Right atrium auricular region (tissue), 2 donors: ENCODE results near the gene LYST. TPM values are rescaled to one million over a fixed set of nuclear protein-coding genes. Genes with fewer than 3 reads are reported as not detected.

Source experiments
- DNase-seq: peaks from one replicate; pipeline ENCODE4 v3.0.0-alpha.2; 2019; ENCODE audit warnings: low spot score
- H3K27ac ChIP-seq, 2 donors: fragments of 200-600 bp; sonication (generic); 1 replicate in 1 of 2; 2 replicates in 1 of 2; pipeline ENCODE4 v1.5.1; 2016 to 2019
- H3K27me3 ChIP-seq, 2 donors: fragments of 200-600 bp; sonication (generic); one replicate each; pipeline versions ENCODE4 v1.5.1 to v1.6.0; 2017 to 2019
- H3K36me3 ChIP-seq: fragments of 200-600 bp; sonication (generic); one replicate; pipeline ENCODE4 v1.5.1; 2016
- H3K4me1 ChIP-seq, 2 donors: fragments of 200-600 bp; sonication (generic); one replicate each; pipeline versions ENCODE4 v1.5.1 to v1.6.0; 2017 to 2019
- H3K4me3 ChIP-seq, 2 donors: fragments of 200-600 bp; sonication (generic); 1 replicate in 1 of 2; 2 replicates in 1 of 2; pipeline ENCODE4 v1.5.1; 2017 to 2019; ENCODE audit warnings: mild to moderate bottlenecking in 1 of 2, moderate library complexity in 1 of 2
- H3K9me3 ChIP-seq, 2 donors: fragments of 200-600 bp; sonication (generic); one replicate each; pipeline ENCODE4 v1.5.1; 2019
- CTCF ChIP-seq, 2 donors: fragments of 200-600 bp; sonication (generic); IDR thresholded peaks; one replicate each; pipeline ENCODE4 v1.5.1; 2019; ENCODE audit warnings: antibody characterized with exemption in 2 of 2
- total RNA-seq, 2 donors: library from RNA; depleted of rRNA; stranded (reverse); fragments of >200 nt; gene quantifications; one replicate each; pipeline ENCODE4 v1.1.0, GENCODE V29; 2016

The LYST gene
- total RNA-seq, 2 donors from 2014 or later = 7.3 to 13.0 TPM

- H3K27ac ChIP-seq = no peak overlapping the region
- H3K36me3 ChIP-seq = peaks cover 28% of the 10 kb centered on the region
- H3K9me3 ChIP-seq = no peaks in the 10 kb centered on the region
- H3K4me1 ChIP-seq = no peaks in the 10 kb centered on the region
- DNase-seq = no peak
- no peak overlapping the region for H3K4me3 ChIP-seq
- no peaks in the 10 kb centered on the region for H3K27me3 ChIP-seq
- TF ChIP-seq CTCF (IDR thresholded peaks at IDR 0.05) = no peak
These were observed 146.2 kb downstream of the LYST start for GRCh38 chr1:235720544-235720943.

- Histone ChIP-seq H3K27me3 (no peaks in the 10 kb centered on the region), H3K36me3 (peaks cover 37% of the 10 kb centered on the region), H3K9me3 (no peaks in the 10 kb centered on the region), H3K27ac (no peak overlapping the region), H3K4me1 (no peaks in the 10 kb centered on the region), H3K4me3 (no peak overlapping the region)
- TF ChIP-seq CTCF (IDR thresholded peaks at IDR 0.05) = no peak
- no peak for DNase-seq
These were observed 152.4 kb downstream of the LYST start for GRCh38 chr1:235714205-235714897.

- Histone ChIP-seq H3K4me1 (no peaks in the 10 kb centered on the region), H3K9me3 (no peaks in the 10 kb centered on the region), H3K36me3 (peaks cover 42% of the 10 kb centered on the region), H3K27ac (no peak overlapping the region), H3K27me3 (no peaks in the 10 kb centered on the region), H3K4me3 (no peak overlapping the region)
- no peak for DNase-seq
- TF ChIP-seq CTCF (IDR thresholded peaks at IDR 0.05) = no peak
These were observed 153.9 kb downstream of the LYST start for GRCh38 chr1:235712812-235713211.

GRCh38 chr1:235710687-235711086 lies 156.0 kb downstream of the LYST start:
- Histone ChIP-seq H3K9me3 (no peaks in the 10 kb centered on the region), H3K36me3 (peaks cover 45% of the 10 kb centered on the region), H3K27ac (no peak overlapping the region), H3K27me3 (no peaks in the 10 kb centered on the region), H3K4me3 (no peak overlapping the region), H3K4me1 (no peaks in the 10 kb centered on the region)
- no peak for TF ChIP-seq CTCF (IDR thresholded peaks at IDR 0.05)
- DNase-seq = no peak

GRCh38 chr1:235709018-235709417 lies 157.7 kb downstream of the LYST start:
- Histone ChIP-seq H3K36me3 (peaks cover 30% of the 10 kb centered on the region), H3K27ac (no peak overlapping the region), H3K4me1 (no peaks in the 10 kb centered on the region), H3K9me3 (no peaks in the 10 kb centered on the region), H3K27me3 (no peaks in the 10 kb centered on the region), H3K4me3 (no peak overlapping the region)
- no peak for DNase-seq
- TF ChIP-seq CTCF (IDR thresholded peaks at IDR 0.05) = no peak
